Measurements from ENCODE around the gene SLC6A12.
"Not testable (repeated sequence)": the region's sequence is repeated elsewhere in the genome, so short reads cannot be mapped to it uniquely, and the experiment has no call there.

Gene SLC6A12

GRCh38 chr12:234019-234418 lies 20.1 kb upstream of the SLC6A12 start:
- DNase-seq: peak; percentile 6

DNA sequence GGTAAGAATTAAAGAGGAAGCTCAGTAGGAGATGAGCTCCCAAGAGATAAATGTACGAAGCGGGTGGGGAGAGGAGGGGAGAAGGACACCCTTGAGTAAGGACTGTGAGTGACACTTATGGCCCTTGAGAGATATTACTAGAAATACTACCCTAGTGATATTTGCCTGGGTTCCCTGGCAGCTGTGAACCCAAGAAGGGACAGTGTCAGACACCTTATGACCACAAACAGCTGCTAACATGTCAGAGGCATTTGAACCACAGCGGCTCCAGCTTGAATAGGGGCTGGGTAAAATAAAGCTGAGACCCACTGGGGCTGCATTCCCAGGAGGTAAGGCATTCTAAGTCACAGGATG lies 19.6 kb upstream of the SLC6A12 start:
- DNase-seq: peak; percentile 4

DNA sequence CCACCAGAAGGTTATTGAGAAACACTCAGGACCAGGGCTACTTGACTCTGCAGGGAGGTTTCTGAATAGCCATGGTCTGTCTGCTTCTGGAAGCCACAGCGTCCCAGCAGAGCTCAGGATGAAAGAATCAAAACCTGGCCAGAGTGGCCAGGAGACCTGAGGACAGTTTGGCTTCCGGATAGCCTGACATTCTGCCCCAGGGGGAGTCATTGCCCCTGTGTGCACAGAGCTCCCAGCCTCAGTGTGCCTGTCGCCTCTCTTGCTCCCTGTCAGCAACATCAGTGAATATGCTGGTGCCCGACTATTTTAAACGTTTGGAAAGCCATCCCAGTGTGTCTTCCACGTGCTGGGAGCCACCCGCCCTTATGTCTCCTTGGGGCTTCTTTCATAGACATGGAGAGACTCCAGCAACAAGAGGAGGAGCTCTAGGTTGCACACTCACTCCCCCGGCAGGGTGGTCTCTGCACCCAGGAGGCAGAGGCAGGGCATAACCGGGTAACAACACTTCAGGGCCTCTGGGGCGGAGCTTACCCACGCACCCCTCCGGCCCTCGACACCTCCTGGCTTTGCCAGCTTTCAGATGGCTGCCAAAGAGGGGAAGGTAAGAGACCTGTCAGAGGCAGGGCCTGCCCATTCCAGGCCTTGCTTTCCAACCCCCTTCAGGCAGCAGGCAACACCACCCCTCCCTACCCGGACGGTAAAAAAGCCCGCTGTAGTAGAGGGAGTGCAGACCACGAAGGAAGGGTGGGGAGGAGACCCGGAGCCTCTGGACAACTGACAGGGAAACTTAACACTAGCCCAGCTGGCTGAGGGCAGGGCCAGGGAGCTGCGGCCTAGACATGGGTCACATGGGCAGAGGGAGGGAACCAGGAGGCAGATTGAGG lies 19.0 kb upstream of the SLC6A12 start:
- DNase-seq: peak; percentile 10

DNA sequence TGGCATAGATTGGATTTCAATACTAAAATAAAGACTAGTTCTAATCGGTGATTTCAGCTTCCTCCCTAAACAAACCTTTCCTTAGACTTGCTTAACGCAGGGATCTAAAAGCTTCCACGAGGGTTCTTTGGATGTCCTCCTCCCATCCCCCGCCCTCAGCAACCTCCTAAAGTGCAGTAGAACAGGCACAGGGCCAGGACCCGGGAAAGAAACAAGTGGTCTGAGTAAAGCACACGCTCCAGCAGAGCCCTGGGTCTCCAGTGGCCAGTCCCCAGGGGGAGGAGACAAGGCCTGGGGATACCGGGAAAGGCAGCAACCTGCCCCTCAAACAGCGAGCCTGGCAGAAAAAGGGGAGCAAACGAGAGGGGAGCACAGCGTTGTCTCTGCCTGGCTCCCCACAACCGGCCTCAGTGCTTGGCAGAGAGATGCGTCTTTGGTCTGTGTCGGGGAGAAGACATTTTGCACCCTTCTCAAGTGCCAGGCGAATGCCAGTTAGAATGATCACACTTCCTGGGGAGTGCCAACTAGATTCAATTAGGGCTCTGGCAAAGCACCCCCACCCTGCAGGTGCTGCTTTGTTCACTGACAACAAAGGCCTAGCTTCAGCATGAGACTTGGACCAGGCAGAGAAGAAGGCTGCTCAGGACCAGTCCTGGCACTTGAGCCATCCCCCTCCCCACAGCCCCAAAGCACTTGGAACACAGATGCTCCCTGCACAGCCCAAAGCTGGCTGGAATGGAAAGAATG lies 17.1 kb upstream of the SLC6A12 start:
- DNase-seq: peak; percentile 15

- peak; percentile 1 for DNase-seq
Measured at GRCh38 chr12:229441-230191, 15.7 kb upstream of the SLC6A12 start.

- peak; percentile 2 for DNase-seq
Measured at GRCh38 chr12:228846-229200, 14.9 kb upstream of the SLC6A12 start.

DNA sequence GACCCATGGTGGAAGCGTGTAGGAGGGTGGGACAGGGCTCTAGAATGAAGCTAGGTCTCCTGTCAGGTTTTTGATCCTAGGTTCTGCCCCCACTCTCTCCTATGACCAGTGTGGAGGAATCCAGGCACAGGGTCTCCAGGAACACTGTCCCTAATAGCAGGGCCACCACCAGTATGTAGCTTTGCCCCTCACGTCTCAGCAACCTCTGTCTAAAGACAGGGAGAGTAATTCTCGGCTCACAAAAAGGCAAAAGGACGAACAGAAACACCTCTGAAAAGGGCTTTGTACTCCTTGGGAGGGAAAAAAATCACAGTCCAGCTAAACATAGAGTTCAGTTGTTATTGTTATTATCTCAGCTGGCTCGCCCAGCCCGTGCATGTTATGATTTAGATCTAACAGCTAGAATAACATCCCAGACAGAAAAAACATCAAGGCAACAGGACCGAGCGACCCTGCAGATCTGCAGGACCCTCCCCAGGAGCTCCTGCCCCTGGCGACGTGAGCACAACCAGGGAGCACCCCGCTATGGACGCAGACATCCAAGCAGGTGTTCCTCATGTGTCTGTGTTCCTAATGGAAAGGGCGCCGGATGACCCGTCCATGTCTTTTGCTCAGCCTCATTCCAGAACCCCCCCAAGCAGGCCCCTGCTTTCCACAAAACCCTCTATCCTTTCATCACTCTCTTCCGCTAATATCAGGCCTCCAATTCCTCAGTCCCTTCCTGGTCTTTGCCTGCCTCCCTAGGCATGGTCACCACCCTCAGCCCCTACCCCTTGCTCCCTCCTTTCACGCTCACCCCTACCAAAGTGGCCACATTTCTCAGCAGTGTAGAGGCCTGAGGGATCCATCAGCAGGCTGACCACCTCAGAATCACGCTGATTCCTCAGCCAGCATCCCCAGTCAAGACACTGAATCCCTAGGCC lies 14.2 kb upstream of the SLC6A12 start:
- peak; percentile 10 for DNase-seq

DNA sequence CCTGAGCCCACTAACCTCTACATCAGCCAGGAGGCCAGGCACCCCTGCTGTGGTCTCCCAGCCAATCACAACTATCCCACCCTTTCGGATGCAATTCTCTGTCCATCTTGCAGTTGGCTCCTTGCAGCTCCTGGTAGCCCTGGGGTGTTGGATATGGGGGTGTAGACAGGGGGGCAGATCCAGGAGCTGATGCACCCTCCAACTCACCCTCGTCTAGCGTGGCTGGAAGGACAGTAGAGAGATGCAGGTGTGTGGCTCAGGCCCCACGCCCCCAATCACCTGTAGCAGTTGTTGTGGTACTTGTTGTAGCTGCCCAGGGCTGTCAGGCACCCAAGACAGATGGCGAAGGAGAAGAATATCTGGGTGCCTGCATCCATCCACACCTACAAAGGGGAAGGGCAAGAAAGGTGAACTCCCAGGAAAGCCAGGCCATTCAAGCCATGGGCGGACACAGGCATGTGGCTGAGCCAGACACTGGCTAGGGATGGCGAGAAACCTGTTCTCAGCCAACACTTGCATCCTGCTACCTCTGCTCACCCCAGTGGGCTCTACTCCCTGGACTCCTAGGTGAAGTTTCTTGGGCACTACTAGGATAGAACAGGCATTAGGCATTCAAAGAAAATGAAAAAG lies 13.4 kb upstream of the SLC6A12 start:
- peak; percentile 14 for DNase-seq

GRCh38 chr12:226401-226800 lies 12.4 kb upstream of the SLC6A12 start:
- DNase-seq: peak; percentile 7

DNA sequence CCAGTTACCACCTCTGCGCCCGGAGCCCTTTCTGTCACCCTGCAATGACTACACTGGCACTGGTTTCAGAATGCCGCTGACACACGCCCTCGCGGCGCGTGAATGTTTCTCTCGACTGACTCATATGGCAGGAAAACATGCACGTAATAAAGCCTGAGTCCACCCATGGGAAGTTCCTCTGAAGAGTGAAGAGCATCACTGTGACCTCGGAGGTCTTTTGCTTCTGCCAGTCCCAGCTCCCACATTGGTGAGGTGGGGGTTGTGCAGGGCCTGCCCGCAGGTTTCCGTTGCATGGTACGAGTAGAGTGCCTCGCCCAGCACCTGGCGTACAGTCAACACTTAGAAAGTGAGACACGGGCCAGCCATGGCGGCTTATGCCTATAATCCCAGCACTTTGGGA lies 11.1 kb upstream of the SLC6A12 start:
- no peak for DNase-seq

DNA sequence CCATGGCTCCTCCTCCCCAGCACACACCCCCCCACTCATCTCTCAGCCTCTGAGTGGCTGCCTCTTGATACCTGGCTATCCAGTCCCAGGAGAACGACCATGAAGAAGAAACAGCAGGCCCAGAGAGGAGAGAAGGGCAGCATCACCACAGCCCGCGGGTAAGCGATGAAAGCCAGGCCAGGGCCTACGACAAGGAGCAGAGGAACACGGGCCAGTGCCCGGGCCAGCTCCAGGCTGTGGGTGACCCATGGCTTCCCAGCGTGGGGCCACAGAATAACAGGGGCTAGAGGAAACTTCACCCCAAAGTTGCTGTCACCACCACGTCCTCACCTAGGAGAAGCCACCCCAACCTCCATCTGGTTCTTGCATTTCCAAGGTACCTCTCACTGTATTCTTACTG lies 10.4 kb upstream of the SLC6A12 start:
- DNase-seq: no peak

DNA sequence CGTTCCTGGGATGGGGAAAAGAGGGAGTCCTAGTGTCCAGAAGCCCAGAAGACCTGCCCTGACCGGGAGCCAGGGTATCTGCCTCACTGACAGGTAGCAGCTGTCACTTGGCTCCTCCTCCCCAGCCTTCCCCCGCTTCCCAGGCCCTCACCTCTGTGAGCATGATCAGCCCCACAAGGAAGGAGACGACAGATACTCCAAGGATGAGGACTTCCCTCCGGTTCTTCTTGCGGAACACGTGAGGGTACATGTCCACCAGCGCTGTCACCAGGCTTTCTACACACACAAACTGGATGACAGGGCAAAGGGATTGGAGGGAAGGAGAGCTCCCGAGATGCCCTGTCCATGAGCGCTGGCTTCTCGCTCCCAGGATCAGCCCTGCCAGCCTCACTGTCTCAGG lies 9.9 kb upstream of the SLC6A12 start:
- DNase-seq: no peak

GRCh38 chr12:221736-222135 lies 7.8 kb upstream of the SLC6A12 start:
- DNase-seq: no peak

DNA sequence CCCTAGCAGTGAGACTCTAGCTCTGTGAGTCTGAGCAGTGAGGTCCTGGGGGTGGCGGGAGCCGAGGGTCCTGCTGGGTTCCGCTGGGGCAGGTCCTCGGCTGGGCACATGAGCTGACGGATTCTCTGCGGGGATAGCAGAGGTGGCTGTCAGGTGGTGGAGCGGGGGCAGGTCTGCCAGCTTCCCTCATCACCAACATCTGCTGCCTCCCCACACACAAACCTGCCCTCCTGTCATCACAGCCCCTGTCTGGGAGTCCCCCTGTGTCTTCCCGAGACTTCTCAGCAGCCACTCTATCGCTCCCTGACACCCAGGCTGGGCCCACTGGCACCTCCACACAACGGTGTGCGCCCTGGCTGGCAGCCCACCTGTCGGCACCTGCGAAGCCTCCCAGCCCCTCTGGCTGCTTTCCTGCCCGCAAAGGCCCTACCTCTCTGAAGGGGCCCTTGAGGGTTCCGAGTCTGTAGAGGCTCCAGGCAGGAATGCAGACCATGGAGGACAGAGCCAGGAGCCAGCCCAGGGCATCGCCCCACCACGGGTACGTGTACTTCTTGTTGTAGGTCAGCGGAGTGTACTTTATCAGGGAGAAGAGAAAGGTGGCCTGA lies 7.1 kb upstream of the SLC6A12 start:
- no peak for DNase-seq

GRCh38 chr12:220491-220890 lies 6.5 kb upstream of the SLC6A12 start:
- DNase-seq: no peak

DNA sequence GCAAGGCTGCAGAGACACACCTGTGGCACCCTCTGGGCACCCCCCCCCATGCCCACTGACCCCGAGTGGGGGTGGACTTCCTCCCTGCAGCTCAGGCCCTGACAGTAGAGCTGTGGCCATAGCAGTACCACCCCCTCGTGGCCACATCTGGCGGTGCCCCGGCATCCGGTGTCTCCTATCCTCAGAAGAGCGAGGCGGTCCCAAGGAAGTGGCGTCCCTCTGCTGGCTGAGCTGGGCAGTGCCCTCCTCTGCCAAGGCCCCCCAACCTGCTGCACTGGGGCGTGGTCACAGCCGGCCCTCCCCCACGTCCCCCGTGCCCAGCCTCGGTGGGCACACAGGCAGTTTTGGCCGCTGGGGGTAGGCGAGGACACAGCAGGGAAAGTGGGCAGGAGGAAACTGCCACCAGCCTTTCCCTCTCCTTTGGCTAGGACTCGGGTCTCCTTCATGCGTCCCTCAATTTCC lies 6.0 kb upstream of the SLC6A12 start:
- peak; percentile 85 for DNase-seq

- DNase-seq: no peak
Measured at GRCh38 chr12:218728-219590, 5.0 kb upstream of the SLC6A12 start.

DNA sequence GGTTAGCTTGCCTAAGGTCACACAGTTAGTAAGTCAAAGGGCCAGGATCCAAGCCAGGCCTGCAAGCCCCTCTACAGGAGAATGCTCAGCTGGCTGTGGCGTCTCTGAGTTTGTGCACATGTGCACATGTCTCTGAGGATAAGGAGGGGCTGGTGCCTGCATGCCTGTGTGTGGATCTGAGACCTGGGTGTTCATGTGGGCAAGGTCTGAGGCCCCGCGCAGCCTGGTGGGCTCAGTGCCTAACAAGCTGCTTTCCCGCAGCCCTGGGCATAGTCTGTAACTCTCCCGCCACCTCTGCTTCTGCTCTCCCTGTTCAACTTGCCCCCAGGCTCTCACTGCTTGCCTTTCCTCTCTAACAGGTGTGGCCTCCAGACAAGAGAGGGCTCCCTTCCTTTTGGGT lies 4.3 kb upstream of the SLC6A12 start:
- no peak for DNase-seq

- DNase-seq: not testable (repeated sequence)
Measured at GRCh38 chr12:217029-217428, 3.1 kb upstream of the SLC6A12 start.

DNA sequence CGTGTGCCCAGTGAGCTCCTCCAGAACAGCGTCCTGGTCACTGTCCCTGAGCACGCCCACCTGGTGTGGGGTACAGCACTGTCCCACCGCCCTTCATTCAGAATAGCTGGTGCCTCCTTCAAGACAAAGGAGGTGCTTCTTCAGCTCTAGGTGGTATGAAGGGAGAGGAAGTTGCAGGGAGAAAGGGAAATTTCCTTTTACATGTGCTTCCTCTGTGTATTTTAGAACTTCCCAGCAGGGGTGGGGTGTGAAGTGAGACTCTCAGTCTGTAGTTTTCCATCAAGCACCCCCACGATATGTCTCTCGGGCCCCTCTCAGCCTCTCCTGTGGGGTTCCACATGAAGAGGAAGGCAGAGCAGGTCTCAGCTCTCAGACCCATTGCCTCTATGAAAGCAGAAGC lies 1.2 kb upstream of the SLC6A12 start:
- no peak for DNase-seq
